Hepatocyte (in vitro differentiated cells): Measurements from ENCODE around the gene ASTN2.

Source experiments
- CTCF ChIP-seq: fragments of 200-600 bp; sonication (generic); IDR thresholded peaks from 2 replicates; pipeline ENCODE4 v1.5.1; 2016; ENCODE audit warnings: antibody characterized with exemption, mild to moderate bottlenecking; ENCODE audit not compliant: poor library complexity
- EZH2 ChIP-seq: fragments of 200-600 bp; sonication (generic); IDR thresholded peaks from 2 replicates; pipeline ENCODE4 v1.6.1; 2016; ENCODE audit warnings: antibody characterized with exemption, mild to moderate bottlenecking, borderline replicate concordance
- EZH2phosphoT487 ChIP-seq: fragments of 200-600 bp; sonication (generic); IDR thresholded peaks from one replicate; pipeline ENCODE4 v1.6.1; 2018; ENCODE audit warnings: antibody characterized with exemption, mild to moderate bottlenecking, low read depth, moderate library complexity; ENCODE audit not compliant: unreplicated experiment, severe bottlenecking

- TF ChIP-seq CTCF = no peak
- no peak for TF ChIP-seq EZH2
- no peak for TF ChIP-seq EZH2phosphoT487
Measured at GRCh38 chr9:117340422-117340821, 74.4 kb downstream of the ASTN2 start.
